GM12864 (cell line): ENCODE results near the gene DNAJC6.

Experiments
- DNase-seq: peaks from one replicate; pipeline ENCODE4 v3.0.0-alpha.2; 2011; ENCODE audit warnings: low read depth
- H3K4me3 ChIP-seq: 2 replicates; pipeline ENCODE4 v1.5.1; 2011; ENCODE audit warnings: mild to moderate bottlenecking, low read depth, low read length, control low read depth
- TF ChIP-seq, protein P1 (sequence below): IDR thresholded peaks from 2 replicates; pipeline ENCODE4 v1.5.1; 2011; ENCODE audit warnings: low read depth, mild to moderate bottlenecking, moderate library complexity, low read length, control low read depth, inconsistent platforms; ENCODE audit errors: missing control alignments

Gene DNAJC6

DNA sequence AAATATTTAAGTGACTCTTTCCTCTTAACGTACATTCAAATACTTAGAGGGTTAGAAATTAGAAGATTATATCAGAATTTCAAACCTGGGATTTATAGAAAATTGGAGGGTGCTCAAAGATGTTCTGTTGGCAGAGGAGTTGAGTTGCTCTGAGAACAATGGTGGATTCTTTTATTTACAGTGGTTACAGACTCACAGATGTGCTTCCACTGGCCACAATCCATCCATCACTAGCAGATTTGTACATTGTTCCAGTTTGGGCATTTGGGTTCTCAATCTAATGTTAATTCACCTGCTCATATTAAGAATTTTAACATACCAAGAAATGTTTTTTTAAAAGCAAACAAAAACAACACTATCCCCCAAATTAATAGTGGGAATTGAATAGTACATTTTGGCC is 23.5 kb downstream of the DNAJC6 start:
- H3K4me3 ChIP-seq, result no peak overlapping the region
- TF ChIP-seq, protein P1, sequence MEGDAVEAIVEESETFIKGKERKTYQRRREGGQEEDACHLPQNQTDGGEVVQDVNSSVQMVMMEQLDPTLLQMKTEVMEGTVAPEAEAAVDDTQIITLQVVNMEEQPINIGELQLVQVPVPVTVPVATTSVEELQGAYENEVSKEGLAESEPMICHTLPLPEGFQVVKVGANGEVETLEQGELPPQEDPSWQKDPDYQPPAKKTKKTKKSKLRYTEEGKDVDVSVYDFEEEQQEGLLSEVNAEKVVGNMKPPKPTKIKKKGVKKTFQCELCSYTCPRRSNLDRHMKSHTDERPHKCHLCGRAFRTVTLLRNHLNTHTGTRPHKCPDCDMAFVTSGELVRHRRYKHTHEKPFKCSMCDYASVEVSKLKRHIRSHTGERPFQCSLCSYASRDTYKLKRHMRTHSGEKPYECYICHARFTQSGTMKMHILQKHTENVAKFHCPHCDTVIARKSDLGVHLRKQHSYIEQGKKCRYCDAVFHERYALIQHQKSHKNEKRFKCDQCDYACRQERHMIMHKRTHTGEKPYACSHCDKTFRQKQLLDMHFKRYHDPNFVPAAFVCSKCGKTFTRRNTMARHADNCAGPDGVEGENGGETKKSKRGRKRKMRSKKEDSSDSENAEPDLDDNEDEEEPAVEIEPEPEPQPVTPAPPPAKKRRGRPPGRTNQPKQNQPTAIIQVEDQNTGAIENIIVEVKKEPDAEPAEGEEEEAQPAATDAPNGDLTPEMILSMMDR, result no peak
- no peak for DNase-seq

DNA sequence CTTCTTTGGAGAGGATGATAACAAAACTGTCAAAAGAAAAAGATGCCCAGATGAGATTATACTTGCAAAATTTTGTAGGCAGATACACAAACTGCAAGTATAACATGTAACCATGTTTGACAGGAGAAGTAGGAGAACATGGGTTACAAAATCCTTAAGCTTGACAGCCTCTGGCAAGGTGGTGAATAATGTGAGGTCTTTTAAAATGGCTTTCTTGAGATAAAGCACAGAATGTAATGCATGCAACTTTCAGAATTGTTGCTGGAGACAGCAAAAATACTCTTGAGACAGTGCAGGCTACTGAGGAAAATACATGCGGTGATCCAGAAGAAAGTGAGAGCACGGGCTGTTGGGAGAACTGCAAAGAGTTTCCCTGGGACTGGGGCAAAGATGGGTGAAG is 24.7 kb downstream of the DNAJC6 start:
- TF ChIP-seq, protein P1, result no peak
- H3K4me3 ChIP-seq, result no peak overlapping the region
- DNase-seq, result no peak

DNA sequence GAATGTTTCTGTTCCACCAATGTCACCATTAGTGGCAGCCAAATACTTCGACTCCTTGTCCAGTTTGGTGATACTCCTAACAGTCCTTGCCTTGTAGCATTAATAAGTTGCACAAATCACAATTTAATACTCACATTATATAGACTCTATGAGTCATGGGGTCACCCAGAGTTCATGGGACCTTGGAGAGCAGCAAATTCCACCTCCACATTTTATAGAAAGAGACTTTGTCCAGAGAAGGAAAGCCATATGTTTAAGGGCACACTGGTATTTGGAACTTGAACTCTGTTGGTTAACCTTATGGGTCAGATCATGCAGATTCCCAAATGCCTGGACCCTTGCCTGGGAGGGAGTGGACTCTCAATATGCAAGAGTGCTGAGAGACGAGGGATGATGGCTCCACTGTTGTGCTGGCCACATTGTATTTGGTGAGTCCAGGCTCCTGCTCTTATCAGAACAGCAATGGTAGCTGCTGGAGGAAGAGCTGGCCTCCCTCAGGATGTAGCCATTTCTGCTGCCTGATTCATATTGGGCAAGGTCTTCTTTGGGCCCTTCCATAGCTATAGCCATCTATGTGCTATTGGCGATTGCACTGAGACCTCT is 30.6 kb downstream of the DNAJC6 start:
- TF ChIP-seq, protein P1, result no peak
- no peak for DNase-seq
- H3K4me3 ChIP-seq, result no peak overlapping the region

DNA sequence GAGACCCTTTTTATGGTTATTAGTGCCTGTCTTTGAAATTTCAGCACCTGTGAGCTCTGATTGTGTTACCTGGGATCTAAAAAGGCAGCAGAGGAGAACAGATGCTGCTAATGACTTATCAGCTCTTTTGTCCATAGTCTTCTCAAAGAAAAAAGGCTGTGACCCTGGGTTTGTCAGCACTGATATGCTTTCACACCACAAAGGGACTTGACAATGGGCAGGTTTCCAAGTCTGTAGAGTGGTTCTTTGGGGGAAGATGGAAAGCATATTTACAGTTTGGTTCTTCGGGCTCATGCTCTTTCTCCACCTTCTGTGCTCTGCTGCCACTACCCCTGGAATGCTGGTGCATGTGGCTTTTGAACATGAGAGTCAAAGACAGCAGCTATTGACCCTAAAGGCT is 32.0 kb downstream of the DNAJC6 start:
- no peak for DNase-seq
- TF ChIP-seq, protein P1, result no peak
- H3K4me3 ChIP-seq, result no peak overlapping the region

DNA sequence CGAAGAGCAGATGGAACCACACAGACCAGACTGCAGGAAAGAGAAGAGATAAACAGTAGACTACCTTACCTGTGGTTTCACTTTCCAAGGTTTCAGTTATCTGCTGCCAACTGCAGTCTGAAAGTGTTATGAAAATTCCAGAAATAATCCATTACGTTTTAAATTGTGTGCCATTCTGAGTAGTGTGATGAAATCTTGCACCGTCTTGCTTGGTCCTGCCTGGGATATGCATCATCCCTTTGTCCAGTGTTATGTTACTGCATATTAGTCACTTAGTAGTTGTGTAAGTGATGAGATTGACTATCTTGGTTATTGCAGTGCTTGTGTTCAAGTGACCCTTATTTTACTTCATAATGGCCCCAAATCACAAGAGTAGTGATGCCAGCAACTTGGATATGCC is 33.9 kb downstream of the DNAJC6 start:
- no peak overlapping the region for H3K4me3 ChIP-seq
- TF ChIP-seq, protein P1, result no peak
- no peak for DNase-seq

DNA sequence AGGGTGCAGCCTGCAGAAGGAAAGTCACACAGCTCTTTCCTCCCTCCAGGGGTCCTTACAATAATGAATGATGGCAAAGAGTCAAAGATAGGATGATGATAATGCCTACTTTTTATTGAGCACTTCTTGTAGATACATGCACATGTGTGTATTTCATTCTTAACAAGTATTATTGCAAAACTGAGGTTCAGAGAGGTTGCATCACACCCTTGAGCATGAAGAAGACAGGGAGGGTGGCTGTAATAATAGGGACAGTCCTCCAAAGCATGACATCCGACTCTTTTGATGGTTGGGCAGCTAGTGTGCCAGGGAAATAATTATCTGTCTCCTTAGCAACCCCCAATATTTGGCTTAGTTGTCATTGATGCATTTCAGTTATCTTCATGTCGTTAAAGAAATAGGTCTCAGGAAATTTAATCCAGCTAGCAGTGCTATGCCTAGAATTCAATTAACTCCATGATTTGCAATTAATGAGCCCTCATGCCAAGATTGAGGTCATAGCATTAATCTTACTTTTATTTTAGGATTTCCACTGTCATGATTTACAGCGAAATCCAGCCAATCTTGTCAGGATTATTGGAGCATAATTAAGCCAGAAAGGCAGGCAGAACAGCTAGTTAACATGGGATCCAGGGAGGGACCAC is 35.0 kb downstream of the DNAJC6 start:
- no peak for DNase-seq
- TF ChIP-seq, protein P1, result no peak
- no peak overlapping the region for H3K4me3 ChIP-seq

DNA sequence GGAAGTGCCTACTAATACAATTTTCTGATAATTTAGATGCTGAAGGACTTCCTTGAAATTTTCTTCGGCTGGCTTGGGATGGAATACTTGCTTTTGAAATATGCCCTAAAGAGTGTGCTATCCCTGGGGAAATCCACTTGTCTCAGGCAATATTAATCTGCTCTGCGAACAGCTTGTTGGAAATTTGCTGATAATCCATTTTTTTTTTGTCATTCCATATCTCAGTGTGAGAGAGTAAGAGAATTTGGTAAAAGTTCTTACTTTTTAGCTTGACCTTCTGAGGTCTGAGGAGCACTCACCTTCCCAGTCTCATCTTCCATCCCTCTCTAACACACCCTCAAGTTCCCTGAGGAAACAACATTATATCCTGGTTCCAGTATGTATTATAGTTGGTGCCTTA is 36.8 kb downstream of the DNAJC6 start:
- TF ChIP-seq, protein P1, result no peak
- DNase-seq, result no peak
- no peak overlapping the region for H3K4me3 ChIP-seq
